Fibroblast of lung (primary cell): Measurements from ENCODE around the gene DLL4. TPM values are rescaled to one million over a fixed set of nuclear protein-coding genes. Genes with fewer than 3 reads are reported as not detected.

Experiments used
- DNase-seq, 2 donors: peaks; one replicate each; pipeline versions ENCODE4 v3.0.0 to v3.0.0-alpha.2; 2010; ENCODE audit warnings: low read depth in 2 of 2
- H2AFZ ChIP-seq: 2 replicates; pipeline ENCODE4 v1.5.1; 2012; ENCODE audit warnings: low read length, control low read depth, inconsistent platforms
- H3K27ac ChIP-seq: 2 replicates; pipeline ENCODE4 v1.5.1; 2011; ENCODE audit warnings: low read length, control low read depth; ENCODE audit not compliant: insufficient read depth
- H3K27me3 ChIP-seq: 2 replicates; pipeline ENCODE4 v1.5.1; 2011; ENCODE audit warnings: mild to moderate bottlenecking, low read length; ENCODE audit not compliant: control insufficient read depth, insufficient read depth
- H3K36me3 ChIP-seq: 2 replicates; pipeline ENCODE4 v1.5.1; 2011; ENCODE audit warnings: low read length; ENCODE audit not compliant: control insufficient read depth, insufficient read depth
- H3K4me1 ChIP-seq: 2 replicates; pipeline ENCODE4 v1.5.1; 2011; ENCODE audit warnings: low read length; ENCODE audit not compliant: control insufficient read depth, insufficient read depth; ENCODE audit errors: extremely low read depth
- H3K4me2 ChIP-seq: 2 replicates; pipeline ENCODE4 v1.5.1; 2011; ENCODE audit warnings: low read length, control low read depth; ENCODE audit not compliant: insufficient read depth; ENCODE audit errors: extremely low read depth
- H3K4me3 ChIP-seq, 4 experiments: fragments of 200-600 bp in 1 of 4; sonication (generic) in 1 of 4; replicated peaks in 1 of 4; 2 replicates each; pipeline ENCODE4 v1.5.1; 2011 to 2016; ENCODE audit warnings: low read length in 4 of 4, low read depth in 3 of 4, mild to moderate bottlenecking in 3 of 4, control low read depth in 2 of 4, inconsistent platforms in 1 of 4, mixed read lengths in 1 of 4; ENCODE audit not compliant: insufficient read depth in 1 of 4; ENCODE audit errors: control extremely low read depth in 1 of 4
- H3K79me2 ChIP-seq: 2 replicates; pipeline ENCODE4 v1.5.1; 2012; ENCODE audit warnings: mild to moderate bottlenecking, low read length, inconsistent platforms; ENCODE audit not compliant: control insufficient read depth, insufficient read depth
- H3K9ac ChIP-seq: 2 replicates; pipeline ENCODE4 v1.5.1; 2011; ENCODE audit warnings: mild to moderate bottlenecking, low read length, control low read depth; ENCODE audit not compliant: insufficient read depth
- H3K9me3 ChIP-seq: 2 replicates; pipeline ENCODE4 v1.5.1; 2012; ENCODE audit warnings: low read depth, low read length; ENCODE audit not compliant: control insufficient read depth, insufficient read depth
- H4K20me1 ChIP-seq: 2 replicates; pipeline ENCODE4 v1.5.1; 2011; ENCODE audit warnings: low read length; ENCODE audit not compliant: control insufficient read depth, insufficient read depth; ENCODE audit errors: extremely low read depth
- CTCF ChIP-seq, 2 donors: IDR thresholded peaks in 1 of 2; conservative IDR thresholded peaks in 1 of 2; 1 replicate in 1 of 2; 2 replicates in 1 of 2; pipeline ENCODE4 v1.5.1; 2011 to 2012; ENCODE audit warnings: low read length in 2 of 2, control low read depth in 1 of 2, inconsistent platforms in 1 of 2, low read depth in 1 of 2, mild to moderate bottlenecking in 1 of 2
- EZH2 ChIP-seq: IDR thresholded peaks from 2 replicates; pipeline ENCODE4 v1.5.1; 2012; ENCODE audit warnings: low read length, control low read depth, mild to moderate bottlenecking; ENCODE audit errors: missing control alignments
- polyA plus RNA-seq, 2 donors: library from polyadenylated mRNA; depleted of rRNA in 1 of 2; stranded (reverse) in 1 of 2; unstranded in 1 of 2; fragments of >200 nt; gene quantifications; 2 replicates each; pipeline ENCODE4 v1.2.1, GENCODE V29; 2011 to 2012; ENCODE audit warnings: missing spikeins in 1 of 2
- total RNA-seq: library from RNA; depleted of rRNA; stranded (reverse); fragments of >200 nt; gene quantifications from 2 replicates; pipeline ENCODE4 v1.2.1, GENCODE V29; 2014

DLL4 gene
- total and polyA plus RNA-seq, 2 donors (not counting 1 experiment from before 2014, with no cell fraction given), result under 0.01 to 0.18 TPM

GRCh38 chr15:40929660-40930429 is 705 bp downstream of the DLL4 start:
- TF ChIP-seq CTCF (conservative IDR thresholded peaks at IDR 0.05 in 1 of 2, IDR thresholded peaks at IDR 0.05 in 1 of 2; ENCODE audit: low read depth in 1 of 2, low read length in 2 of 2) (peak in 1 of 2 donors; percentile 6), EZH2 (peak; percentile 2)
- Histone ChIP-seq H3K27me3 (peaks cover 43% of the 10 kb centered on the region), H3K9ac (no peak overlapping the region)

GRCh38 chr15:40930430-40931299 is 1.5 kb downstream of the DLL4 start:
- Histone ChIP-seq H3K9ac (no peak overlapping the region), H3K4me3 (peak overlapping the region; percentile 33 to 50 (median 44)), H3K27me3 (peaks cover 35% of the 10 kb centered on the region)

More at GRCh38 chr15:40929660-40930429, 705 bp downstream of the DLL4 start:
- peak overlapping the region; percentile 33 to 50 (median 44) for H3K4me3 ChIP-seq
- no peaks in the 10 kb centered on the region for H4K20me1 ChIP-seq
- H3K36me3 ChIP-seq, result no peaks in the 10 kb centered on the region
- peak overlapping the region; percentile 49 for H2AFZ ChIP-seq
- H3K4me1 ChIP-seq, result peaks cover 11% of the 10 kb centered on the region
- no peaks in the 10 kb centered on the region for H3K79me2 ChIP-seq
- H3K27ac ChIP-seq, result no peak overlapping the region
- no peaks in the 10 kb centered on the region for H3K9me3 ChIP-seq
- peak; percentile 65 to 68 for DNase-seq
- H3K4me2 ChIP-seq, result peak overlapping the region; percentile 93

More at GRCh38 chr15:40930430-40931299, 1.5 kb downstream of the DLL4 start:
- Histone ChIP-seq H3K4me2 (peak overlapping the region; percentile 93), H3K4me1 (peaks cover 11% of the 10 kb centered on the region), H4K20me1 (no peaks in the 10 kb centered on the region), H3K79me2 (no peaks in the 10 kb centered on the region), H3K9me3 (no peaks in the 10 kb centered on the region), H3K36me3 (no peaks in the 10 kb centered on the region), H2AFZ (no peak overlapping the region), H3K27ac (no peak overlapping the region)
- DNase-seq, result peak in 1 of 2 donors; percentile 31
- TF ChIP-seq CTCF (conservative IDR thresholded peaks at IDR 0.05 in 1 of 2, IDR thresholded peaks at IDR 0.05 in 1 of 2; ENCODE audit: low read depth in 1 of 2, low read length in 2 of 2) (peak; percentile 38 to 51), EZH2 (no peak)
